Activated CD4-positive, alpha-beta memory T cell treated with anti-CD3 and anti-CD28 coated beads for 36 hours (primary cell): Measurements from ENCODE around the gene BSN. TPM values are rescaled to one million over a fixed set of nuclear protein-coding genes. Genes with fewer than 3 reads are reported as not detected.
A peak's percentile ranks its signal among the peaks of the same experiment; 100 is the strongest.

ENCODE experiments used
- CTCF ChIA-PET: fragments of 350-600 bp; sonication (Branson Sonifier 250); formaldehyde crosslinking; loops from one replicate; lab custom pipeline; 2021; ENCODE audit warnings: antibody characterized with exemption, inconsistent platforms; lab: Charles Lee
- POLR2A ChIA-PET: fragments of 350-600 bp; sonication (Branson Sonifier 250); formaldehyde crosslinking; loops from one replicate; lab custom pipeline; 2021; ENCODE audit warnings: antibody characterized with exemption; lab: Charles Lee
- DNase-seq: peaks from one replicate; pipeline ENCODE4 v3.0.0-alpha.2; 2020
- H3K27ac Mint-ChIP-seq: one replicate; pipeline ENCODE4 v1.8.0; 2021; ENCODE audit warnings: mixed read lengths
- H3K27me3 Mint-ChIP-seq: one replicate; pipeline ENCODE4 v1.8.0; 2021; ENCODE audit warnings: mixed read lengths
- H3K36me3 Mint-ChIP-seq: one replicate; pipeline ENCODE4 v1.8.0; 2021; ENCODE audit warnings: mixed read lengths
- H3K4me1 Mint-ChIP-seq: one replicate; pipeline ENCODE4 v1.8.0; 2021; ENCODE audit warnings: low read depth, mixed read lengths
- H3K4me3 Mint-ChIP-seq: one replicate; pipeline ENCODE4 v1.8.0; 2021; ENCODE audit warnings: mild to moderate bottlenecking, mixed read lengths
- H3K9me3 Mint-ChIP-seq: one replicate; pipeline ENCODE4 v1.8.0; 2021; ENCODE audit warnings: mixed read lengths
- intact Hi-C: fragments of 100-400 bp; cut with micrococcal nuclease; formaldehyde crosslinking; loops from one replicate; pipeline ENCODE4 v1.15.1; 2023
- total RNA-seq, 2 experiments: library from RNA; stranded (reverse); gene quantifications; one replicate each; pipeline ENCODE4 v1.2.3, GENCODE V29; 2021

BSN gene
- total RNA-seq, 2 experiments from 2014 or later = 0.05 to 0.07 TPM

DNA sequence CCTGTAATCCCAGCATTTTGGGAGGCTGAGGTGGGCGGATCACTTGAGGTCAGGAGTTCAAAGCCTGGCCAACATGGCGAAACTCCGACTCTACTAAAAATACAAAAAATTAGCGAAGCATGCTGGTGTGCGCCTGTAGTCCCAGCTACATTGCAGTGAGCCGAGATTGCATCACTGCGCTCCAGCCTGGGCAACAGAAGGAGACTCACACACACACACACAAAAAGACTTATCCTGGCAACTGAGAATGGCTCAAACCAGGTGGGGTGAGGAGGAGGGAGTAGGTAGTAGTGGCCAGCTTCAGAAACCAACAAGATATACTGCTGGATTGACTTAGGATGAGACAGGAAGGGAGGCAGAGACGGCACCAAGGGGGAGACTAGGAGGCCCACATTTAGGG, 66.5 kb downstream of the BSN start:
- ChIA-PET POLR2A (no interaction called here), CTCF (no interaction called here)
- no peaks in the 10 kb centered on the region for H3K27me3 Mint-ChIP-seq
- no peak overlapping the region for H3K4me3 Mint-ChIP-seq
- intact Hi-C loops = no loop called here
- H3K4me1 Mint-ChIP-seq = no peaks in the 10 kb centered on the region
- H3K9me3 Mint-ChIP-seq = no peaks in the 10 kb centered on the region
- no peak overlapping the region for H3K27ac Mint-ChIP-seq
- no peak for DNase-seq
- H3K36me3 Mint-ChIP-seq = no peaks in the 10 kb centered on the region

DNA sequence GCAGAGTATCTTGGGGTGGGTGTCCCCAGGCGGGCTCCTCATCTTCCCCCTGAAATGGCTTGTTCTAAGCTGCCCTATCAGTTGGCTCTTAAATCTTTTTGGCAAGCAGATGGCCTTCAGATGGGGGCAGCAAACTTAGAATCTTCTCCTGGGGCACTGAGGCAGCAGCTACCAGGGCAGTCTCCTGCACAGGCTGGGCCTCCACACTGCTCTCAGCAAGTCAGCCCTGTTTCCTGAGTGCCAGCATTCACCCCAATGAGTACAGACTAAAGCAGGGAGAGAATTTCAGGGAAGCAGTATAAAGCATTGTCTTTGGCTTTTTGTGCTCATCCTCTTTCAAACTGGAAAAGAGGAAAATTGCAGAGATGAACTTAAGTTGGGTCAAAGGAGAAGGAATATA, 68.8 kb downstream of the BSN start:
- POLR2A ChIA-PET = no interaction called here
- H3K36me3 Mint-ChIP-seq = no peaks in the 10 kb centered on the region
- peaks cover under 1% of the 10 kb centered on the region for H3K27me3 Mint-ChIP-seq
- H3K4me1 Mint-ChIP-seq = peaks cover 4% of the 10 kb centered on the region
- H3K9me3 Mint-ChIP-seq = no peaks in the 10 kb centered on the region
- no peak overlapping the region for H3K27ac Mint-ChIP-seq
- CTCF ChIA-PET = no interaction called here
- intact Hi-C loops = no loop called here
- no peak for DNase-seq
- H3K4me3 Mint-ChIP-seq = no peak overlapping the region

DNA sequence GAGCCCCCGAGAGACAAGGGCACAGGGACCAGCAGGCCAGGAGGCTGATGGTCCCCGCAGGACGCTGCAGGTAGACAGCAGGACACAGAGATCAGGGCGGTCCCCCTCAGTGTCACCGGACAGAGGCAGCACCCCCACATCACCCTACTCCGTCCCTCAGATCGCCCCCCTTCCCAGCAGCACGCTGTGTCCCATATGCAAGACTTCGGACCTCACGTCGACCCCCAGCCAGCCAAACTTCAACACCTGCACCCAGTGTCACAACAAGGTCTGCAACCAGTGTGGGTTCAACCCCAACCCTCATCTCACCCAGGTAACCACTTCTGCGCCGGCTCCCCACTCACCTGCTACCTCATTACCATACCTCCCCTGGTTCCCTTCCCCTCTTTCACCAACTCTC, 70.8 kb downstream of the BSN start:
- no peaks in the 10 kb centered on the region for H3K36me3 Mint-ChIP-seq
- no peak overlapping the region for H3K27ac Mint-ChIP-seq
- H3K27me3 Mint-ChIP-seq = peaks cover 2% of the 10 kb centered on the region
- intact Hi-C loops = no loop called here
- no peak overlapping the region for H3K4me3 Mint-ChIP-seq
- no peak for DNase-seq
- H3K4me1 Mint-ChIP-seq = peaks cover 4% of the 10 kb centered on the region
- POLR2A ChIA-PET = no interaction called here
- CTCF ChIA-PET = no interaction called here
- no peaks in the 10 kb centered on the region for H3K9me3 Mint-ChIP-seq

DNA sequence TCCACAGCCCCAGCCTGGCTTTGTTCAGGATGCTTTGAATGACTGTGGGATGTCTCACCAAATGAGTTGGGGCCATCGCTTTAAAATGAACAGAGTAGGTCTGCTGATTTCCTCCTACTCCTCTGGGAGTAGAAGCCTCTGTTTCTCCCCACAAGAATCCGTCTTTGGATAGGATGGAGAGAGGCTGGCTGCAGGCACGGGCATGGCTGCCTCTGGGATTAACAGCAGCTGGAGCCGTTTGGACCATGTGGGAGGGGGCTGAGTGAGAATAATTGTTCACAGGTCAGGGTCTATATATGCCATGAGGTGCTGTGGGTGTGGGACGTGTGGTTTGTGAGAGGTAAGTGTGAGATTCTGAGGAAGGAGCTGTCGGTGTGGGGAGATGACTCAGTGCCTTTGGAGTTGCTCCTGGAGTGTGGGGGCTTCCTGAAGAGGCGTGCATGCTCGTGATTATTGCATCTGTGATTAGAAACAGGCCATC, 71.9 kb downstream of the BSN start:
- intact Hi-C loops = no loop called here
- ChIA-PET POLR2A (no interaction called here), CTCF (no interaction called here)
- DNase-seq = no peak
- H3K36me3 Mint-ChIP-seq = no peaks in the 10 kb centered on the region
- peaks cover 4% of the 10 kb centered on the region for H3K4me1 Mint-ChIP-seq
- H3K4me3 Mint-ChIP-seq = no peak overlapping the region
- H3K27me3 Mint-ChIP-seq = peaks cover 5% of the 10 kb centered on the region
- H3K27ac Mint-ChIP-seq = no peak overlapping the region
- H3K9me3 Mint-ChIP-seq = no peaks in the 10 kb centered on the region

DNA sequence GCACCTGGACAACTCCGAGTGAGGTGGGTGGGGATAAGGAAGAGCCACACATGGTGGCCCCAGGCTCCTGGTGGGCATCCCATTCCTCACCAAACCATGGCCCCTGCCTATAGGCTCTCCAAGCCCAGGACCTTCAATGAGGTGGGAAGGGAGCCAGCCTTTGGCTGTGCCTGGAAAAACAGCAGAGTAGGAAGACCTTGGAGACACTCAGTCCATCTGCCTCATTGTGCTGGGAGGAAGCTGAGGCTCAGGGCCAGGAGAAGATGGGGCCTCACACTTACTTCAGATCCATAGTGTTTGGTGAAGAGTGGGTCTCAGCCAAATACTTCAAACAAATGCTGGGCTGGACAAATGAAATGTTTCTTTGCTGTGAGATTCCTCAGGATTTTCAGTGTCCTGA, 72.5 kb downstream of the BSN start:
- H3K36me3 Mint-ChIP-seq = peaks cover 2% of the 10 kb centered on the region
- DNase-seq = no peak
- POLR2A ChIA-PET = no interaction called here
- H3K9me3 Mint-ChIP-seq = peaks cover 4% of the 10 kb centered on the region
- intact Hi-C loops = no loop called here
- CTCF ChIA-PET = no interaction called here
- H3K4me1 Mint-ChIP-seq = peaks cover 4% of the 10 kb centered on the region
- H3K27ac Mint-ChIP-seq = no peak overlapping the region
- H3K27me3 Mint-ChIP-seq = peaks cover 10% of the 10 kb centered on the region
- no peak overlapping the region for H3K4me3 Mint-ChIP-seq

DNA sequence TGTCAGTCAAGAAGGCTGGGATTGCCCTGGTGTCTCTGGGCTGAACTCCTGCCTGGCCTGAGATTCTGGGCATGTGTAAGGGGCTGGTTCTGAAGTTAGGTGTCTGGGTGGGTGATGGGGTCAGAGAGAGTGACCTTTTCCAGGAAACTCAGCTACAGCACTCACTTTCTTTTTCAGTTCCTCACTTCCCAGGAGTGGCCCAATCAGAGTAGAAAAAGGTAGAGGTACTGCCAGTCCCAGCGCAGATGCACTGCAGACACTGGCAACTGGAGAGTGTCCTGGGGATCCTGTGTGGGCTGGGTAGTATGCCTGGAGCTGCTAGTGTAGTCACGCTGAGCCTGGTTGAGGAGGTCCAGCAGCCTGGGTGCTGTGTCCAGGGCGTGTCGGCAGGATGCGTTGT, 73.4 kb downstream of the BSN start:
- DNase-seq = no peak
- CTCF ChIA-PET = no interaction called here

DNA sequence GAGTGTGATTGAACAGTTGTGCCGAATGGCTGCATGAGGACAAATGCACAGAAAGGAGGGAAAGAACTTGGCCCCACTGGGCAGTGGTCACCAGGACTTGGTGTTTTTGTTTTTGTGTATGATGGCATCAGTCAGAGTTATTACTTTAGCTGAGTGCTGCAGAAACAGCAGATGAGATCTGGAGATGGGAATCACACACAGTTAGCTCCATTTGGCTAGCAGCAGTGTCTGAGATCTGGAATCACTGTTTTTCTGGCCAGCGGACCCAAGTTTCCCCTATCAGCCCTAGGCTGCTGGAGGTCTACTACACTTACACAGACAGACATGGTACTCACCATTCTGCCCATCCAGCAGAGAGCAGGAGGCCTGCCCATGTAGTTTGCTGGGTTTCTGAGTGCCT, 74.0 kb downstream of the BSN start:
- no peak for DNase-seq
- Mint-ChIP-seq H3K36me3 (peaks cover 2% of the 10 kb centered on the region), H3K9me3 (peaks cover 4% of the 10 kb centered on the region), H3K27me3 (peaks cover 11% of the 10 kb centered on the region), H3K4me3 (no peak overlapping the region), H3K27ac (no peak overlapping the region), H3K4me1 (peaks cover 4% of the 10 kb centered on the region)
- intact Hi-C loops = no loop called here
- ChIA-PET POLR2A (no interaction called here), CTCF (no interaction called here)

More for the DNA sequence above, 73.4 kb downstream of the BSN start:
- Mint-ChIP-seq H3K27me3 (peaks cover 11% of the 10 kb centered on the region), H3K4me3 (no peak overlapping the region), H3K4me1 (peaks cover 4% of the 10 kb centered on the region), H3K27ac (no peak overlapping the region), H3K36me3 (peaks cover 2% of the 10 kb centered on the region), H3K9me3 (peaks cover 4% of the 10 kb centered on the region)
- POLR2A ChIA-PET = no interaction called here
- intact Hi-C loops = no loop called here

DNA sequence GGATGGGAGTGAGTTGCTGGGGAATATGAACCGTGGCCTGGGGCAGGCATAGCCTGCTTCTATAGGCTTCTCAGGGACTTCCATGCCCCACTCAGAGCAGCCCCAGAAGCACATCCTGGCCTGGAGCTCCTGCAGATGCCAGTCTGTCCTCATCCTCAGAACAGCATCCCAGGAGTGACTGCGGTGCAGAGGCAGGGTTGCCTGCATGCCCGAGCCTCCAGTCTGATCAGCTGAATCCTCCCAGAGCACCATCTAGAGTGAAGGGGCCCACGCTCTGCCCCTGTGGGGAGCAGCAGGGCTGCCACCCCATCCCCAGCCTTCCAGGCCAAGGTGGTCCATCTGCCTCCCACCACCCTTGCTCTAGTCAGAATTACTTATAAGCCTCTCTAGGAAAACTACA, 75.2 kb downstream of the BSN start:
- H3K36me3 Mint-ChIP-seq = peaks cover 2% of the 10 kb centered on the region
- H3K4me1 Mint-ChIP-seq = peaks cover 4% of the 10 kb centered on the region
- no peak for DNase-seq
- H3K27ac Mint-ChIP-seq = no peak overlapping the region
- H3K4me3 Mint-ChIP-seq = no peak overlapping the region
- H3K9me3 Mint-ChIP-seq = peaks cover 4% of the 10 kb centered on the region
- intact Hi-C loops = no loop called here
- H3K27me3 Mint-ChIP-seq = peaks cover 12% of the 10 kb centered on the region
- CTCF ChIA-PET = no interaction called here
- POLR2A ChIA-PET = no interaction called here

DNA sequence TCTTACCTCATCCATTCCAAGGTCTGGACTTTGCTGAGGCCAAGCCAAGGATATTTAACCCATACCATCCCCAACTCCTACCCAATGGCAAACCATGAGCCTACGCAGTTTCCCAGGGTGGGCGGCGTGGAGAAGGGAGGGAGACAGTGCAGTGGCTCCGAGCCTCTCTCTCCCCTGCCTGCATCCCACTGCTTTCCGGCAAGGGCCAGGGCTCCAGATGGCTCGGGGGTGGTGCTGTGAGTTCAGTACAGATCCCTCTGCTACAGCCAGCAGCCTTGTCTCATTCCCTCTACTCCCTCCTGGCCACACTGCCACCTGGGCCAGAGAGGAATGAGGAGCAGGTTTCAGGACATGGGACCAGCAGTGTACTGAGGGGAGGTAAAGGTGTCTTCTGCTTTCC, 75.6 kb downstream of the BSN start:
- intact Hi-C loops = no loop called here
- Mint-ChIP-seq H3K27me3 (peaks cover 12% of the 10 kb centered on the region), H3K4me3 (no peak overlapping the region), H3K27ac (no peak overlapping the region), H3K4me1 (peaks cover 4% of the 10 kb centered on the region), H3K9me3 (peaks cover 4% of the 10 kb centered on the region), H3K36me3 (peaks cover 2% of the 10 kb centered on the region)
- ChIA-PET POLR2A (no interaction called here), CTCF (no interaction called here)
- DNase-seq = no peak

DNA sequence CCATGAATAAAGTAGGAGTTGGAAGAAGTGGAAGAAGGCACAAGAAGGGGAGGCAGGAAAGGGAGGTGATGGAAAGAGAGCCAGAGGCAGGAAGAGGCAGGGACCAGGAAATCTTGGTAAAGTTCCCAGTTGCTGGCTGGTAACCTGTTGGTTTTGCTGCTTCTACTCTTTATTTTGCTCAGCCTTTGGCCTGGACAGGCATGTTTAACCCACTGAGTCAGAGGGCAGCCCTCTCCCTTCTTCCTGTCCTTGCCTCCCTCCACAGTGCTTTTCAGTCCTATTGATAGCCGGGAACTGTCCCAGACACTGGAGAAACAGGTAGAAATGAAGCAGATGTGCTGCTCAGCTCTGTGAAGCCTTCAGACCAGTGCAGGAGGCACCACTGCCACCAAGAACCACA, 76.5 kb downstream of the BSN start:
- Mint-ChIP-seq H3K4me3 (no peak overlapping the region), H3K4me1 (peaks cover 4% of the 10 kb centered on the region), H3K9me3 (peaks cover 4% of the 10 kb centered on the region), H3K27me3 (peaks cover 12% of the 10 kb centered on the region), H3K36me3 (peaks cover 2% of the 10 kb centered on the region), H3K27ac (no peak overlapping the region)
- POLR2A ChIA-PET = no interaction called here
- CTCF ChIA-PET = no interaction called here
- DNase-seq = no peak
- intact Hi-C loops = no loop called here

DNA sequence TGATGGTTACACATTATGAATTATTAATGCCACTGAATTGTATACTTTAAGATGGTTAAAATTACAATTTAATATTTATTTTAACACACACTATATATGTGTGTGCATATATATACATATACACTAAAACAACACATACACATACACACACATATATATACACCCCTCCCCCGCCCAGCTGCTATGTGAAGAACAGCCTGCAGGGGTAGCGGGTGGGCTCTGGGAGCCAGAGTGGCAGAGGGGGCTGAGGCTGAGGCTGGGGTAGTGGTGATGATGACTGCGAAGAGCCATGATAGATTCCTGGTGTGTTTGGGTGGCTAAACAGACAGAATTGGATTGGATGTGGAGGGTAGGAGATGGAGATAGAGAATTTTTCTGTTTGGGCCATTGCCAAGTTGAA, 80.5 kb downstream of the BSN start:
- Mint-ChIP-seq H3K4me3 (no peak overlapping the region), H3K9me3 (peaks cover 4% of the 10 kb centered on the region), H3K36me3 (peaks cover 2% of the 10 kb centered on the region), H3K27me3 (peaks cover 11% of the 10 kb centered on the region), H3K27ac (no peak overlapping the region), H3K4me1 (peaks cover 6% of the 10 kb centered on the region)
- DNase-seq = no peak
- POLR2A ChIA-PET = no interaction called here
- intact Hi-C loops = no loop called here
- CTCF ChIA-PET = no interaction called here

DNA sequence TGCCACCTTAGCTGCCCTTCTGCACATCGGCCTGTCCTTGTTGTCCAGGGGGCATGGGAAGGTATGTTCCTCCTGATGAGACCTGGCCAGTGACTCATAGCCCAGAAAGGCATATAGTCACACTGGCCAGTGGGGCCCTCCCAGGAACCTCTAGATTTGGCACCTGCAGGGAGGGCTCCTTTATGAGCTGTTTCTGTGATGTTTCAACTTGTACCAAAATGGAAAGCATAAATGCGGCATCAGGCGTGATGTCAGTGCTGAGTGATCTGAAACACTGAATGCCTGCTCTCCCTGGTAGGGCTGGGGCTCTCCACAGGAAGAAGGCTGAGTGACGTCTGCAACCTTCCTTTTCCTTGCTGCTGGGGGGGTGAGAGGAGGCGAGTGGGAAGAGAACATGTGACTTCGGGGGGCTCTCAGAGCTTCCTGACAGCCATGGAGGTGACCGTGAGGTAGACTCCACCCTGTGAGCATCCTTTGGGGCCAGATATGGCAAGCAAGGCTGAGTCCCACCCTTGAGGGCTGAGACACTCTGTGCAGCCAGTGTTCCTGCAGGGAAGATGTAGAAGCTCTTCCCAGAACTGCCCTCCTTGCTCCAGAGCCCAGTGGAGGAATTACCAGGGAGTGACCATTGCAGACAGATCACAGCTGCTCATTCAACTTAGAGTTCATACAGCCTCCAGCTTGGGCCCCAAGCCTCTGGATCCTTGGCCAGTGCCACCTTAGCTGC, 82.8 kb downstream of the BSN start:
- peak; percentile 49 for DNase-seq
- Mint-ChIP-seq H3K4me3 (no peak overlapping the region), H3K36me3 (no peaks in the 10 kb centered on the region), H3K27me3 (peaks cover 1% of the 10 kb centered on the region), H3K9me3 (no peaks in the 10 kb centered on the region), H3K4me1 (peaks cover 6% of the 10 kb centered on the region), H3K27ac (peak overlapping the region; percentile 46)
- POLR2A ChIA-PET = no interaction called here
- CTCF ChIA-PET = interaction anchor here (1.0 to 1.3 kb wide), 3 partner anchors 71 to 466 kb away, joined by 3 read pairs; partner anchors contain the start of gene KLHDC8B
- intact Hi-C loops = no loop called here

DNA sequence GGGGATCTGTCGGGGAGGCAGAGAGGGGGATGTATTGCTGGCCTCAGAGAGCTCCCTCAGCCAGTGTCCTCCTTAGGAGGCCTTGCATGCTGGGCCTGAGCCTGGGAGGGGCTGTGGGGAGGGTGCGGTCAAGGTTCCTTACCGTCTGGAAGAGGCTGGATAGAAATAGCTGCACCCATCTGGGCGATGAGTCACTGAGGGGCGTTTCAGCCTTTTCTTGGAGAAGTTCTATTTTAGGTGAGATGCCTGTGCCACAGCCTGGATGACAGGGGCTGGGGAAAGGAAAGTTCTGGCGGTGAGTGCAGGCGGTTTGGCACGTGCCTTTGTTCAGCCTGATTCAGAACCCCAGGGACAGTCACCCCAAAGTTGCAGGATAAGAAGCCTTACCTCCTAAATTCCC, 84.2 kb downstream of the BSN start:
- intact Hi-C loops = no loop called here
- Mint-ChIP-seq H3K36me3 (no peaks in the 10 kb centered on the region), H3K9me3 (no peaks in the 10 kb centered on the region), H3K27ac (no peak overlapping the region), H3K4me1 (peaks cover 6% of the 10 kb centered on the region), H3K4me3 (no peak overlapping the region), H3K27me3 (peaks cover 1% of the 10 kb centered on the region)
- ChIA-PET CTCF (interaction anchor here (1.0 kb wide), 1 partner anchor 200 kb away, joined by 3 read pairs; no protein-coding TSS in a partner anchor), POLR2A (no interaction called here)
- DNase-seq = no peak
